Measurements from ENCODE around the gene PPAT. TPM values are rescaled to one million over a fixed set of nuclear protein-coding genes. Genes with fewer than 3 reads are reported as not detected.

PPAT gene
- total and polyA plus RNA-seq, 4 donors: 3.7 to 11.0 (median 5.7) TPM

- 57% methylated on average over 1 of the region's 1 CpG for WGBS
- peak overlapping the region in 1 of 2 donors; percentile 5 for H3K27ac ChIP-seq (ENCODE audit: low read depth in 1 of 2, low read length in 2 of 2)
- no peaks in the 10 kb centered on the region for H3K36me3 ChIP-seq (ENCODE audit: control insufficient read depth in 4 of 4, insufficient read depth in 3 of 4, low read depth in 1 of 4, low read length in 3 of 4)
- H3K4me3 ChIP-seq (ENCODE audit: low read depth in 1 of 3, low read length in 3 of 3): no peak overlapping the region
- no peaks in the 10 kb centered on the region for H3K27me3 ChIP-seq (ENCODE audit: control insufficient read depth in 4 of 4, insufficient read depth in 4 of 4, low read length in 3 of 4)
- no peak for TF ChIP-seq HNF4A (conservative IDR thresholded peaks at IDR 0.05)
- TF ChIP-seq RAD21 (IDR thresholded peaks at IDR 0.05): no peak
- no peak for TF ChIP-seq SP1 (IDR thresholded peaks at IDR 0.05)
- no peak for TF ChIP-seq FOXA1 (IDR thresholded peaks at IDR 0.05)
- TF ChIP-seq RXRA (IDR thresholded peaks at IDR 0.05): no peak
- TF ChIP-seq MAX (IDR thresholded peaks at IDR 0.05): no peak
- TF ChIP-seq NR2F2 (IDR thresholded peaks at IDR 0.05): no peak
- no peak for TF ChIP-seq GABPA (IDR thresholded peaks at IDR 0.05 in 1 of 2, conservative IDR thresholded peaks at IDR 0.05 in 1 of 2)
- no peak for TF ChIP-seq ZBTB33 (IDR thresholded peaks at IDR 0.05)
- TF ChIP-seq CTCF (IDR thresholded peaks at IDR 0.05; ENCODE audit: low read depth, low read length, missing input control): no peak
- no peak overlapping the region for H3K9ac ChIP-seq (ENCODE audit: low read depth in 1 of 2, low read length in 2 of 2)
- peaks cover 0 to 7% (median 0%) of the 10 kb centered on the region in 4 donors for H3K4me1 ChIP-seq (ENCODE audit: control insufficient read depth in 4 of 4, insufficient read depth in 4 of 4, low read length in 3 of 4)
- DNase-seq (ENCODE audit: low spot score): no peak
- no peaks in the 10 kb centered on the region for H3K9me3 ChIP-seq (ENCODE audit: control insufficient read depth in 4 of 4, low read length in 3 of 4)
These were observed 25.8 kb downstream of the PPAT start for GRCh38 chr4:56409511-56410090.

GRCh38 chr4:56408978-56409377, 26.4 kb downstream of the PPAT start:
- no peak for TF ChIP-seq CTCF (IDR thresholded peaks at IDR 0.05; ENCODE audit: low read depth, low read length, missing input control)
- TF ChIP-seq NR2F2 (IDR thresholded peaks at IDR 0.05): no peak
- TF ChIP-seq HNF4G (IDR thresholded peaks at IDR 0.05): no peak
- no peak for TF ChIP-seq MAX (IDR thresholded peaks at IDR 0.05)
- no peak for TF ChIP-seq RAD21 (IDR thresholded peaks at IDR 0.05)
- no peak for TF ChIP-seq ATF3 (IDR thresholded peaks at IDR 0.05)
- no peak for TF ChIP-seq YY1 (IDR thresholded peaks at IDR 0.05)
- TF ChIP-seq JUND (IDR thresholded peaks at IDR 0.05): no peak
- TF ChIP-seq SP1 (IDR thresholded peaks at IDR 0.05): no peak
- TF ChIP-seq EGR1 (IDR thresholded peaks at IDR 0.05; ENCODE audit: low read depth in 2 of 2): no peak
- TF ChIP-seq RXRA (IDR thresholded peaks at IDR 0.05): no peak
- TF ChIP-seq FOXA1 (IDR thresholded peaks at IDR 0.05): no peak
- TF ChIP-seq REST (IDR thresholded peaks at IDR 0.05): no peak
- no peak for TF ChIP-seq GABPA (IDR thresholded peaks at IDR 0.05 in 1 of 2, conservative IDR thresholded peaks at IDR 0.05 in 1 of 2)
- no peak for TF ChIP-seq TAF1 (conservative IDR thresholded peaks at IDR 0.05)
- no peak for TF ChIP-seq FOXA2 (IDR thresholded peaks at IDR 0.05)
- no peak for TF ChIP-seq ZBTB33 (IDR thresholded peaks at IDR 0.05)
- TF ChIP-seq HNF4A (conservative IDR thresholded peaks at IDR 0.05): no peak
- no peak overlapping the region for H3K9ac ChIP-seq (ENCODE audit: low read depth in 1 of 2, low read length in 2 of 2)
- no peaks in the 10 kb centered on the region for H3K9me3 ChIP-seq (ENCODE audit: control insufficient read depth in 4 of 4, low read length in 3 of 4)
- H3K4me1 ChIP-seq (ENCODE audit: control insufficient read depth in 4 of 4, insufficient read depth in 4 of 4, low read length in 3 of 4): peaks cover 0 to 7% (median 0%) of the 10 kb centered on the region in 4 donors
- no peaks in the 10 kb centered on the region for H3K36me3 ChIP-seq (ENCODE audit: control insufficient read depth in 4 of 4, insufficient read depth in 3 of 4, low read depth in 1 of 4, low read length in 3 of 4)
- 91% methylated on average over 2 of the region's 2 CpGs for WGBS
- no peak overlapping the region for H3K27ac ChIP-seq (ENCODE audit: low read depth in 1 of 2, low read length in 2 of 2)
- H3K4me3 ChIP-seq (ENCODE audit: low read depth in 1 of 3, low read length in 3 of 3): no peak overlapping the region
- no peaks in the 10 kb centered on the region for H3K27me3 ChIP-seq (ENCODE audit: control insufficient read depth in 4 of 4, insufficient read depth in 4 of 4, low read length in 3 of 4)
- DNase-seq (ENCODE audit: low spot score): no peak
